Gastroesophageal sphincter (tissue), 3 donors: ENCODE data around the gene ANO2.

Experiments
- CTCF ChIP-seq, 4 experiments: fragments of 200-600 bp in 2 of 4; fragments of 450-650 bp in 2 of 4; sonication (generic) in 1 of 4; IDR thresholded peaks; one replicate each; pipeline ENCODE4 v1.5.1; 2017 to 2019; ENCODE audit warnings: antibody characterized with exemption in 4 of 4, mild to moderate bottlenecking in 2 of 4, moderate library complexity in 2 of 4
- EP300 ChIP-seq: sonication (generic); formaldehyde crosslinking; IDR thresholded peaks from one replicate; pipeline ENCODE4 v1.6.1; 2017; ENCODE audit warnings: antibody characterized with exemption, mild to moderate bottlenecking
- POLR2A ChIP-seq, 2 donors: fragments of 450-650 bp; IDR thresholded peaks; one replicate each; pipeline ENCODE4 v1.6.1; 2017; ENCODE audit warnings: antibody characterized with exemption in 2 of 2, mild to moderate bottlenecking in 2 of 2, moderate library complexity in 1 of 2

- TF ChIP-seq POLR2A (IDR thresholded peaks at IDR 0.05) (no peak), CTCF (IDR thresholded peaks at IDR 0.05) (no peak), EP300 (no peak)
Measured at GRCh38 chr12:5989621-5990020, 44.6 kb upstream of the ANO2 start.
